ENCODE results near the gene SLC25A20.

The SLC25A20 gene

GRCh38 chr3:48855681-48856447 is 42.8 kb downstream of the SLC25A20 start:
- H3K36me3 ChIP-seq (ENCODE audit: insufficient read depth, low read length), result peaks cover 18% of the 10 kb centered on the region; the same call in 1 of the 2 replicates
- H3K9me3 ChIP-seq (ENCODE audit: insufficient read depth, low read length, severe bottlenecking), result no peaks in the 10 kb centered on the region
- no peaks in the 10 kb centered on the region for H3K79me2 ChIP-seq (ENCODE audit: insufficient read depth, low read length)
- no peak for TF ChIP-seq CTCF (IDR thresholded peaks at IDR 0.05; ENCODE audit: borderline replicate concordance, extremely low read depth, low read length, poor library complexity, severe bottlenecking)
- TF ChIP-seq EZH2 (IDR thresholded peaks at IDR 0.05; ENCODE audit: borderline replicate concordance, low read depth, low read length, severe bottlenecking), result no peak
- H3K4me3 ChIP-seq (ENCODE audit: low read depth in 1 of 2, low read length in 2 of 2), result no peak overlapping the region
- no peak for ATAC-seq (ENCODE audit: insufficient read depth, low read depth)
- no peak overlapping the region for H2AFZ ChIP-seq (ENCODE audit: low read depth, low read length)
- H4K20me1 ChIP-seq (ENCODE audit: insufficient read depth, low read length), result no peaks in the 10 kb centered on the region
- no peak for DNase-seq
- no peaks in the 10 kb centered on the region for H3K4me1 ChIP-seq (ENCODE audit: insufficient read depth, low read length)
- no peaks in the 10 kb centered on the region for H3K27me3 ChIP-seq (ENCODE audit: insufficient read depth, low read length, poor library complexity)
- H3K9ac ChIP-seq (ENCODE audit: low read depth, low read length), result no peak overlapping the region
- H3K4me2 ChIP-seq (ENCODE audit: insufficient read depth, low read length), result no peak overlapping the region
- peak overlapping the region; percentile 36; the same call in 1 of the 2 replicates for H3K27ac ChIP-seq (ENCODE audit: low read length)

GRCh38 chr3:48852151-48852550 is 46.5 kb downstream of the SLC25A20 start:
- ATAC-seq (ENCODE audit: insufficient read depth, low read depth) (no peak), DNase-seq (no peak)
- no peak overlapping the region for H3K27ac ChIP-seq (ENCODE audit: low read length)
- H3K36me3 ChIP-seq (ENCODE audit: insufficient read depth, low read length), result peaks cover 5% of the 10 kb centered on the region; the same call in 1 of the 2 replicates
- no peak overlapping the region for H3K9ac ChIP-seq (ENCODE audit: low read depth, low read length)
- H3K27me3 ChIP-seq (ENCODE audit: insufficient read depth, low read length, poor library complexity), result no peaks in the 10 kb centered on the region
- H3K4me1 ChIP-seq (ENCODE audit: insufficient read depth, low read length), result no peaks in the 10 kb centered on the region
- no peaks in the 10 kb centered on the region for H4K20me1 ChIP-seq (ENCODE audit: insufficient read depth, low read length)
- TF ChIP-seq CTCF (IDR thresholded peaks at IDR 0.05; ENCODE audit: borderline replicate concordance, extremely low read depth, low read length, poor library complexity, severe bottlenecking) (no peak), EZH2 (IDR thresholded peaks at IDR 0.05; ENCODE audit: borderline replicate concordance, low read depth, low read length, severe bottlenecking) (no peak)
- no peaks in the 10 kb centered on the region for H3K9me3 ChIP-seq (ENCODE audit: insufficient read depth, low read length, severe bottlenecking)
- no peaks in the 10 kb centered on the region for H3K79me2 ChIP-seq (ENCODE audit: insufficient read depth, low read length)
- H3K4me3 ChIP-seq (ENCODE audit: low read depth in 1 of 2, low read length in 2 of 2), result no peak overlapping the region
- H3K4me2 ChIP-seq (ENCODE audit: insufficient read depth, low read length), result no peak overlapping the region
- H2AFZ ChIP-seq (ENCODE audit: low read depth, low read length), result no peak overlapping the region

- H2AFZ ChIP-seq (ENCODE audit: low read depth, low read length), result no peak overlapping the region
- no peaks in the 10 kb centered on the region for H3K27me3 ChIP-seq (ENCODE audit: insufficient read depth, low read length, poor library complexity)
- H3K4me1 ChIP-seq (ENCODE audit: insufficient read depth, low read length), result no peaks in the 10 kb centered on the region
- DNase-seq (no peak), ATAC-seq (ENCODE audit: insufficient read depth, low read depth) (no peak)
- 0 out of 2 replicates have a peak, but pooled peaks cover 3% of the 10 kb centered on the region for H3K36me3 ChIP-seq (ENCODE audit: insufficient read depth, low read length)
- H4K20me1 ChIP-seq (ENCODE audit: insufficient read depth, low read length), result no peaks in the 10 kb centered on the region
- no peaks in the 10 kb centered on the region for H3K79me2 ChIP-seq (ENCODE audit: insufficient read depth, low read length)
- no peak overlapping the region for H3K27ac ChIP-seq (ENCODE audit: low read length)
- no peak overlapping the region for H3K4me3 ChIP-seq (ENCODE audit: low read depth in 1 of 2, low read length in 2 of 2)
- H3K9me3 ChIP-seq (ENCODE audit: insufficient read depth, low read length, severe bottlenecking), result no peaks in the 10 kb centered on the region
- H3K9ac ChIP-seq (ENCODE audit: low read depth, low read length), result no peak overlapping the region
- no peak for TF ChIP-seq EZH2 (IDR thresholded peaks at IDR 0.05; ENCODE audit: borderline replicate concordance, low read depth, low read length, severe bottlenecking)
- no peak overlapping the region for H3K4me2 ChIP-seq (ENCODE audit: insufficient read depth, low read length)
Observed at GRCh38 chr3:48851407-48851806, 47.3 kb downstream of the SLC25A20 start.

- H3K4me2 ChIP-seq (ENCODE audit: insufficient read depth, low read length), result no peak overlapping the region
- TF ChIP-seq EZH2 (IDR thresholded peaks at IDR 0.05; ENCODE audit: borderline replicate concordance, low read depth, low read length, severe bottlenecking) (no peak), CTCF (IDR thresholded peaks at IDR 0.05; ENCODE audit: borderline replicate concordance, extremely low read depth, low read length, poor library complexity, severe bottlenecking) (no peak)
- H3K79me2 ChIP-seq (ENCODE audit: insufficient read depth, low read length), result no peaks in the 10 kb centered on the region
- H2AFZ ChIP-seq (ENCODE audit: low read depth, low read length), result no peak overlapping the region
- no peaks in the 10 kb centered on the region for H3K36me3 ChIP-seq (ENCODE audit: insufficient read depth, low read length)
- no peak overlapping the region for H3K27ac ChIP-seq (ENCODE audit: low read length)
- no peak for DNase-seq
- H3K4me1 ChIP-seq (ENCODE audit: insufficient read depth, low read length), result no peaks in the 10 kb centered on the region
- no peaks in the 10 kb centered on the region for H3K27me3 ChIP-seq (ENCODE audit: insufficient read depth, low read length, poor library complexity)
- no peaks in the 10 kb centered on the region for H4K20me1 ChIP-seq (ENCODE audit: insufficient read depth, low read length)
- no peak for ATAC-seq (ENCODE audit: insufficient read depth, low read depth)
- H3K9me3 ChIP-seq (ENCODE audit: insufficient read depth, low read length, severe bottlenecking), result no peaks in the 10 kb centered on the region
- no peak overlapping the region for H3K4me3 ChIP-seq (ENCODE audit: low read depth in 1 of 2, low read length in 2 of 2)
- no peak overlapping the region for H3K9ac ChIP-seq (ENCODE audit: low read depth, low read length)
Observed at GRCh38 chr3:48848816-48849515, 49.7 kb downstream of the SLC25A20 start.

Data from DND-41 (cell line).